ENCODE measurements around the gene CDC42EP4.

CDC42EP4 gene

GRCh38 chr17:73288534-73289302, 23.1 kb downstream of the CDC42EP4 start:
- ATAC-seq, result no peak
- no peak for TF ChIP-seq ZNF8 (CRISPR knock-in tag; IDR thresholded peaks at IDR 0.05)
- TF ChIP-seq TOX (CRISPR knock-in tag; IDR thresholded peaks at IDR 0.05; ENCODE audit: borderline replicate concordance), result no peak
- no peak for TF ChIP-seq CREB5 (CRISPR knock-in tag; IDR thresholded peaks at IDR 0.05; ENCODE audit: low read depth)
- no peak for TF ChIP-seq ISL1 (CRISPR knock-in tag; IDR thresholded peaks at IDR 0.05)
- TF ChIP-seq PPARA (CRISPR knock-in tag; IDR thresholded peaks at IDR 0.05; ENCODE audit: borderline replicate concordance), result no peak
- TF ChIP-seq GLIS3 (CRISPR knock-in tag; IDR thresholded peaks at IDR 0.05), result no peak
- TF ChIP-seq RARB (CRISPR knock-in tag; IDR thresholded peaks at IDR 0.05), result no peak
- TF ChIP-seq, protein P1, sequence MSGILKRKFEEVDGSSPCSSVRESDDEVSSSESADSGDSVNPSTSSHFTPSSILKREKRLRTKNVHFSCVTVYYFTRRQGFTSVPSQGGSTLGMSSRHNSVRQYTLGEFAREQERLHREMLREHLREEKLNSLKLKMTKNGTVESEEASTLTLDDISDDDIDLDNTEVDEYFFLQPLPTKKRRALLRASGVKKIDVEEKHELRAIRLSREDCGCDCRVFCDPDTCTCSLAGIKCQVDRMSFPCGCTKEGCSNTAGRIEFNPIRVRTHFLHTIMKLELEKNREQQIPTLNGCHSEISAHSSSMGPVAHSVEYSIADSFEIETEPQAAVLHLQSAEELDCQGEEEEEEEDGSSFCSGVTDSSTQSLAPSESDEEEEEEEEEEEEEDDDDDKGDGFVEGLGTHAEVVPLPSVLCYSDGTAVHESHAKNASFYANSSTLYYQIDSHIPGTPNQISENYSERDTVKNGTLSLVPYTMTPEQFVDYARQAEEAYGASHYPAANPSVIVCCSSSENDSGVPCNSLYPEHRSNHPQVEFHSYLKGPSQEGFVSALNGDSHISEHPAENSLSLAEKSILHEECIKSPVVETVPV (CRISPR knock-in tag; IDR thresholded peaks at IDR 0.05), result no peak
- TF ChIP-seq OSR1 (CRISPR knock-in tag; IDR thresholded peaks at IDR 0.05), result no peak
- TF ChIP-seq, protein P2, sequence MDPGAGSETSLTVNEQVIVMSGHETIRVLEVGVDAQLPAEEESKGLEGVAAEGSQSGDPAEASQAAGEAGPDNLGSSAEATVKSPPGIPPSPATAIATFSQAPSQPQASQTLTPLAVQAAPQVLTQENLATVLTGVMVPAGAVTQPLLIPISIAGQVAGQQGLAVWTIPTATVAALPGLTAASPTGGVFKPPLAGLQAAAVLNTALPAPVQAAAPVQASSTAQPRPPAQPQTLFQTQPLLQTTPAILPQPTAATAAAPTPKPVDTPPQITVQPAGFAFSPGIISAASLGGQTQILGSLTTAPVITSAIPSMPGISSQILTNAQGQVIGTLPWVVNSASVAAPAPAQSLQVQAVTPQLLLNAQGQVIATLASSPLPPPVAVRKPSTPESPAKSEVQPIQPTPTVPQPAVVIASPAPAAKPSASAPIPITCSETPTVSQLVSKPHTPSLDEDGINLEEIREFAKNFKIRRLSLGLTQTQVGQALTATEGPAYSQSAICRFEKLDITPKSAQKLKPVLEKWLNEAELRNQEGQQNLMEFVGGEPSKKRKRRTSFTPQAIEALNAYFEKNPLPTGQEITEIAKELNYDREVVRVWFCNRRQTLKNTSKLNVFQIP (CRISPR knock-in tag; IDR thresholded peaks at IDR 0.05; ENCODE audit: borderline replicate concordance, low read depth), result no peak
- no peak for TF ChIP-seq ARNTL (CRISPR knock-in tag; IDR thresholded peaks at IDR 0.05; ENCODE audit: borderline replicate concordance, low read depth)
- TF ChIP-seq BACH2 (CRISPR knock-in tag; IDR thresholded peaks at IDR 0.05; ENCODE audit: borderline replicate concordance), result no peak
- TF ChIP-seq ZNF70 (CRISPR knock-in tag; IDR thresholded peaks at IDR 0.05), result no peak

DNA sequence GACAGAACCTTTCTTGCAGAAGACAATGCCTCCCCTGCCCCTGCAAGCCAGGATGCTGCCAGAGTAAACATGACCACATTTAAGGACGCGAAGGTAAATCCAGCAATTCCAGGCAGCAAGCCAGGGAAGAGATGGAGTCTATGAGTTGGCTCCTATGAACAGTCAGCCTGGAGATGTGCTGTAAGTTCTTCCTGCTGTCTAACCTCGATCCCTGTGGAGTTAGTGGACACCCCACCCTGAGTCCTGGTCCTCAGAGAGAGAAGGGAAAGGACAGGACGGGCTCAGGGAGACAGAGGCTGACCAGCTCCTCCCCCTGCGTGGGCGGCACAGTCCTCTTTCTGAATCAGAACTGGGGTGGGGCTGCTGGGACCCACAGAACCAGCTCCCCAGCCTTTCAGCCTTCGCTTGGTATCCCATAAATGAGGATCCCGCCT, 24.9 kb downstream of the CDC42EP4 start:
- TF ChIP-seq ZNF70 (CRISPR knock-in tag; IDR thresholded peaks at IDR 0.05) (no peak), TOX (CRISPR knock-in tag; IDR thresholded peaks at IDR 0.05; ENCODE audit: borderline replicate concordance) (no peak), CREB5 (CRISPR knock-in tag; IDR thresholded peaks at IDR 0.05; ENCODE audit: low read depth) (no peak), ZFP3 (CRISPR knock-in tag; IDR thresholded peaks at IDR 0.05) (peak; percentile 92), ZFP30 (CRISPR knock-in tag; IDR thresholded peaks at IDR 0.05) (no peak), TSHZ2 (CRISPR knock-in tag; IDR thresholded peaks at IDR 0.05) (no peak), OSR1 (CRISPR knock-in tag; IDR thresholded peaks at IDR 0.05) (no peak), ZNF8 (CRISPR knock-in tag; IDR thresholded peaks at IDR 0.05) (peak; percentile 30; the same call in 1 of the 2 replicates), SNAI2 (CRISPR knock-in tag; IDR thresholded peaks at IDR 0.05) (no peak)
- TF ChIP-seq, protein P2 (CRISPR knock-in tag; IDR thresholded peaks at IDR 0.05; ENCODE audit: borderline replicate concordance, low read depth), result no peak
- ATAC-seq, result no peak

Measured in SK-N-SH treated with all-trans-retinoic acid at 6 μM for 48 hours (cell line).